BLaER1 (cell line): Measurements from ENCODE around the gene UBE2G1.

Source experiments
- H3K27ac ChIP-seq: shearing (Covaris generic); formaldehyde crosslinking; 2 replicates; pipeline ENCODE4 v1.8.1; 2022
- H3K27me3 ChIP-seq: shearing (Covaris generic); formaldehyde crosslinking; 2 replicates; pipeline ENCODE4 v1.8.1; 2022
- H3K36me3 ChIP-seq: shearing (Covaris generic); formaldehyde crosslinking; 2 replicates; pipeline ENCODE4 v1.8.1; 2022
- H3K4me1 ChIP-seq: shearing (Covaris generic); formaldehyde crosslinking; 2 replicates; pipeline ENCODE4 v1.8.1; 2022
- H3K4me2 ChIP-seq: shearing (Covaris generic); formaldehyde crosslinking; 2 replicates; pipeline ENCODE4 v1.8.1; 2022
- H3K4me3 ChIP-seq: shearing (Covaris generic); formaldehyde crosslinking; 2 replicates; pipeline ENCODE4 v1.8.1; 2022
- H3K9ac ChIP-seq: shearing (Covaris generic); formaldehyde crosslinking; 2 replicates; pipeline ENCODE4 v1.8.1; 2022
- H3K9me3 ChIP-seq: shearing (Covaris generic); formaldehyde crosslinking; 2 replicates; pipeline ENCODE4 v1.8.1; 2022
- H4K20me1 ChIP-seq: shearing (Covaris generic); formaldehyde crosslinking; 2 replicates; pipeline ENCODE4 v1.8.1; 2022
- Cebpa-rat ChIP-seq: shearing (Covaris generic); IDR thresholded peaks from 2 replicates; pipeline ENCODE4 v1.8.1; 2022

The UBE2G1 gene

DNA sequence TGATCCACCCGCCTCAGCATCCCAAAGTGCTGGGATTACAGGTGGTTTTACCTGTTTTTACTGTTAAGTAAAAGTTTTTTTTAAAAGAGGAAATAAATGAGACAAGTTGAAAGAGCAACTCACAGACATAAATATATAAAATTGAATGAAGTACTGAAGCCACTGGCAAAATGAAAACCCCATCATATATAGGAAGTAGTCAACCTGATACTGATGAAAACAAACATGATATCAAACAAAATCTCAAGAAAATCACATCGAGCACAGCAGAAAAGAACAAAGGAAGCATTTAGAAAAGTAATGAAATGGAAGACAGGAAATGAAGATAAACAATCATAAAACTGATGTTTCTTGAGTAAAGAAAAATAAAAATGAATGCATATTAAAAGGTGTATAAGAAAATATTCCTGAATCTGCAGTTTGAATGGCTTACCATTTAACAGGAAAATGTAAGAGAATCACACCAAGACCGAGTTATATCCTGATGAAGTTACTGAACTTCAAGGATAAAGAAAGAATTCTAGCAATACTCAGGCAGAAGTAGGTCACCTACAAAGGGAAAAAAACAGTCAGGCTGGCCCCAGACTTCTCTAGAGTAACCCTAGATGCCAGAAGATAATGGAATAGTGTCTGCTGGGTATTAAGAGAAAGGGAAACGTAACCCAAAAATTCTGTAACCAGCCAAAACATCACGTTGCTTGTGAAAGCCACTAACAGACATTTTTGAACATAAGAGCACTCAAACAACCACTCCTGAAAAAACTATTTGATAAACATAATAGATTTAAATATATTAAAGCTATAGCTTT is 31.5 kb downstream of the UBE2G1 start:
- TF ChIP-seq Cebpa-rat = no peak
- Histone ChIP-seq H3K36me3 (peaks cover 13% of the 10 kb centered on the region; the same call in 1 of the 2 replicates), H3K27ac (no peak overlapping the region), H3K9me3 (no peaks in the 10 kb centered on the region; the same call in 1 of the 2 replicates), H3K4me1 (peaks cover 29% of the 10 kb centered on the region), H3K9ac (no peak overlapping the region), H3K27me3 (no peaks in the 10 kb centered on the region), H3K4me2 (no peak overlapping the region), H4K20me1 (peaks cover 100% of the 10 kb centered on the region), H3K4me3 (no peak overlapping the region)

GRCh38 chr17:4334332-4334731 is 32.1 kb downstream of the UBE2G1 start:
- TF ChIP-seq Cebpa-rat = no peak
- Histone ChIP-seq H4K20me1 (peaks cover 100% of the 10 kb centered on the region), H3K9me3 (peaks cover under 1% of the 10 kb centered on the region; the same call in 1 of the 2 replicates), H3K27ac (no peak overlapping the region), H3K9ac (no peak overlapping the region), H3K4me3 (no peak overlapping the region), H3K27me3 (no peaks in the 10 kb centered on the region), H3K4me1 (peaks cover 24% of the 10 kb centered on the region), H3K4me2 (no peak overlapping the region), H3K36me3 (peaks cover 11% of the 10 kb centered on the region; the same call in 1 of the 2 replicates)

DNA sequence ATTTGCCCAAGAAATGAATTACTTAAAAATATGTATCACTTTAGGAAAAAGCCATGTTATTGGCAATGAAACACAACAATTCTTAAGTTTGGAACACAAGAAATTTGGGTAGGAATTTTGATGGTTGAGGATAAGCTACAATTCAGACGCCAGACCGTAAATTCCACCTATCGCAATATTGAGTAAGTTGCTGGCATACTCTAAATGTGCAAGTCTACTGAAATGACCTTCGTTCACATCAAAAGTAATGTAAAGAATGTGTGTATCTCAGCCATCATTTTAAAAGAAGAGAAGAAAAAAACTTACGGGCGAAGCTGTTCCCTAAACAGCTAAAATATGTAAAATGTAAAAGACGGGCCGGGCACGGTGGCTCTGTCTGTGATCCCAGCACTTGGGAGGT is 33.4 kb downstream of the UBE2G1 start:
- no peak for TF ChIP-seq Cebpa-rat
- H3K27ac ChIP-seq = no peak overlapping the region
- peaks cover 24% of the 10 kb centered on the region for H3K36me3 ChIP-seq
- no peak overlapping the region for H3K9ac ChIP-seq
- no peaks in the 10 kb centered on the region for H3K27me3 ChIP-seq
- H3K4me1 ChIP-seq = peaks cover 24% of the 10 kb centered on the region
- H3K4me2 ChIP-seq = peak overlapping the region; percentile 43; the same call in 1 of the 2 replicates
- no peak overlapping the region for H3K4me3 ChIP-seq
- H3K9me3 ChIP-seq = peaks cover 13% of the 10 kb centered on the region
- peaks cover 100% of the 10 kb centered on the region for H4K20me1 ChIP-seq

GRCh38 chr17:4332296-4332970 is 34.0 kb downstream of the UBE2G1 start:
- Histone ChIP-seq H3K27ac (no peak overlapping the region), H3K4me2 (peak overlapping the region; percentile 43), H3K9me3 (peaks cover 19% of the 10 kb centered on the region), H3K9ac (no peak overlapping the region), H3K36me3 (peaks cover 30% of the 10 kb centered on the region), H4K20me1 (peaks cover 100% of the 10 kb centered on the region), H3K27me3 (no peaks in the 10 kb centered on the region), H3K4me1 (peaks cover 24% of the 10 kb centered on the region), H3K4me3 (no peak overlapping the region)
- no peak for TF ChIP-seq Cebpa-rat

DNA sequence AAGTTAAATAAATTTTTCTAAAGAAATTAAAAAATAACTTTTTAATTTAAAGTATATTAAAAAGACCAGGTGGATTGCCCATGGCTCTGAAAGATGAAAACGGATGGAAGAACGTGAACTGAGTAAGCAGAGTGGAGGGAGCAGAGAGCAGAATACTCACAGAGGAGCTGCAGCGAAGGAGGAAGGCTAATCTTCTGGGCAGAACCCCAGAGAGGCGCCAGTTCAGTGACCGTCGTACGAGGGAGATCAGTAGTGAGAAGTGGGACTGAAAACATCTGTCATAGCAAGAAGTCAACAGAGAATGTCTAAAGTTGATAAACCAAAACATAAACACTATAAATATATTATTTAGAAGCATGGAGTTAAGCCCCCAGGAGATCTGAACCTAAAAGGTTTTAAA is 34.9 kb downstream of the UBE2G1 start:
- Histone ChIP-seq H3K4me3 (no peak overlapping the region), H3K9ac (no peak overlapping the region), H3K27ac (no peak overlapping the region), H3K9me3 (peaks cover 27% of the 10 kb centered on the region), H3K4me1 (peaks cover 24% of the 10 kb centered on the region), H3K27me3 (no peaks in the 10 kb centered on the region), H3K4me2 (peak overlapping the region; percentile 43), H3K36me3 (peaks cover 39% of the 10 kb centered on the region), H4K20me1 (peaks cover 100% of the 10 kb centered on the region)
- no peak for TF ChIP-seq Cebpa-rat

- H3K4me1 ChIP-seq = peaks cover 24% of the 10 kb centered on the region
- no peak overlapping the region for H3K4me2 ChIP-seq
- peaks cover 44% of the 10 kb centered on the region for H3K9me3 ChIP-seq
- peaks cover 100% of the 10 kb centered on the region for H4K20me1 ChIP-seq
- no peak overlapping the region for H3K9ac ChIP-seq
- TF ChIP-seq Cebpa-rat = no peak
- no peak overlapping the region for H3K4me3 ChIP-seq
- H3K36me3 ChIP-seq = peaks cover 49% of the 10 kb centered on the region
- no peak overlapping the region for H3K27ac ChIP-seq
- H3K27me3 ChIP-seq = no peaks in the 10 kb centered on the region
Measured at GRCh38 chr17:4329838-4330237, 36.6 kb downstream of the UBE2G1 start.

DNA sequence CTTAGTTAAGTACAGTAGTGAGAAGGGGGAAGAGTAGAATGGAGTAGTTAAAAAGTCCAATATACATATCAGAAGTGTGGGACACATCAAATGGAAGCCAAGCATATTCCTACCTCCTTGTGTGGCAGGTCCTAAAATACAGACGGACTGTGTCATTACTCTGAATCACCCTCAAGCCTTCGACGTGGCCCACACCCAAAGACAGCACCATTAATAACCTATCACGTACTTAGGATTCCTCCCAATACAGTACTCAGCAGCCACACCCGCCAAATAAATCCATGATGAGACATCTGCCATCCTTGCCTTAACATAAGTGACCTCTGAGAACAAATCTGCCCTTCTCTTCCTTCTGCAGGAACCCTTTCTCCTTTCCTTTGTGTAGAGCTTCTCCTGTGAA is 38.9 kb downstream of the UBE2G1 start:
- Histone ChIP-seq H4K20me1 (peaks cover 100% of the 10 kb centered on the region), H3K27ac (no peak overlapping the region), H3K9ac (no peak overlapping the region), H3K9me3 (peaks cover 48% of the 10 kb centered on the region), H3K27me3 (no peaks in the 10 kb centered on the region), H3K4me3 (0 out of 2 replicates have a peak overlapping the region, but pooled peaks have one; percentile 1), H3K4me2 (no peak overlapping the region), H3K36me3 (peaks cover 64% of the 10 kb centered on the region), H3K4me1 (peaks cover 14% of the 10 kb centered on the region)
- no peak for TF ChIP-seq Cebpa-rat

- H4K20me1 ChIP-seq = peaks cover 100% of the 10 kb centered on the region
Measured at GRCh38 chr17:4326608-4327007, 39.9 kb downstream of the UBE2G1 start.

GRCh38 chr17:4326112-4326511 is 40.4 kb downstream of the UBE2G1 start:
- Histone ChIP-seq H3K9ac (no peak overlapping the region), H3K36me3 (peaks cover 67% of the 10 kb centered on the region), H3K27me3 (no peaks in the 10 kb centered on the region), H3K4me2 (no peak overlapping the region), H3K27ac (no peak overlapping the region), H4K20me1 (peaks cover 100% of the 10 kb centered on the region), H3K4me1 (no peaks in the 10 kb centered on the region), H3K4me3 (no peak overlapping the region), H3K9me3 (peaks cover 48% of the 10 kb centered on the region)
- no peak for TF ChIP-seq Cebpa-rat

More at GRCh38 chr17:4326608-4327007, 39.9 kb downstream of the UBE2G1 start:
- Histone ChIP-seq H3K4me2 (no peak overlapping the region), H3K36me3 (peaks cover 67% of the 10 kb centered on the region), H3K9me3 (peaks cover 48% of the 10 kb centered on the region), H3K9ac (no peak overlapping the region), H3K27ac (no peak overlapping the region), H3K4me3 (0 out of 2 replicates have a peak overlapping the region, but pooled peaks have one; percentile 1), H3K27me3 (no peaks in the 10 kb centered on the region), H3K4me1 (peaks cover 4% of the 10 kb centered on the region)
- no peak for TF ChIP-seq Cebpa-rat

DNA sequence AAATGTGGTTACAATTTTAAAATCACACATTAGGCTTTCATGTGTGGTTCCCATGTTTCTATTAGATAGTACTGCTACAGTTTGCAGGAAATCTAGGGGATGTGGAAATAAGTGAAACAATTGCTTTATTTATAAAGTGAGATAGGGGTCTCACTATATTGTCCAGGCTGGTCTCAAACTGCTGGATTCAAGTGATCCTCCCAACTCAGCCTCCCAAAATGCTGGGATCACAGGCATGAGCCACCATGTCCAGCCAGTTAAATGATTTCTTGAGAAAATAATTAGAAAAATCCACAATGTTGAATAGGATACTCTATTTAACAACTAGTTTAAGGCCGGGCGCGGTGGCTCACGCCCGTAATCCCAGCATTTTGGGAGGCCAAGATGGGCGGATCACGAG is 42.0 kb downstream of the UBE2G1 start:
- peaks cover 57% of the 10 kb centered on the region for H3K36me3 ChIP-seq
- no peak overlapping the region for H3K4me3 ChIP-seq
- no peak overlapping the region for H3K4me2 ChIP-seq
- TF ChIP-seq Cebpa-rat = no peak
- peaks cover 48% of the 10 kb centered on the region for H3K9me3 ChIP-seq
- H3K27ac ChIP-seq = no peak overlapping the region
- H3K9ac ChIP-seq = no peak overlapping the region
- no peaks in the 10 kb centered on the region for H3K27me3 ChIP-seq
- peaks cover 100% of the 10 kb centered on the region for H4K20me1 ChIP-seq
- no peaks in the 10 kb centered on the region for H3K4me1 ChIP-seq
